ENCODE results near the gene OR9A4.

Gene OR9A4

DNA sequence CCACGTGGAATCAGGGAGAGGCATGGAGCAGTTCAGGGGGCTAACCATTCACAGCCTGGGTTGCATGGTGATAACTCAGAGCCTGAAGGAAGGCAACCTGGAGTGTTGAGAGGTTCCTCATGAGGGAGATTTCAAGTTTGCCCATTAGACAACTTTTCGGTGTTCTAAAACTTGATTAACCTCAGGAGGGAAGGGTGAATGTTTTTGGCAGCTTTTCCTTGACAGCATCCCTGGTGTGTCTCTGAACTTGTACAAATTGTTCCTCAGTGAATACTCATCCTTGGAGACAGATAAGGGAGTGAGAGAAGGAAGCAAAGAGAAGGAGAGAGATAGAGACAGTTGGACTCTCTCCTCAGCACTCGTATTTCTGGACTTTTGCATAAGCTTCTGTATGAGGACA is at the start of gene OR9A4:
OR9A4 (plus strand) TSS at position 301 of the 400 bp plus-strand sequence. CDS start 2,477 bp downstream, outside the sequence.
- TF ChIP-seq GATA3 (IDR thresholded peaks at IDR 0.05; ENCODE audit: low read depth, low read length): no peak
- TF ChIP-seq GATA2 (IDR thresholded peaks at IDR 0.05; ENCODE audit: low read depth, low read length): no peak

DNA sequence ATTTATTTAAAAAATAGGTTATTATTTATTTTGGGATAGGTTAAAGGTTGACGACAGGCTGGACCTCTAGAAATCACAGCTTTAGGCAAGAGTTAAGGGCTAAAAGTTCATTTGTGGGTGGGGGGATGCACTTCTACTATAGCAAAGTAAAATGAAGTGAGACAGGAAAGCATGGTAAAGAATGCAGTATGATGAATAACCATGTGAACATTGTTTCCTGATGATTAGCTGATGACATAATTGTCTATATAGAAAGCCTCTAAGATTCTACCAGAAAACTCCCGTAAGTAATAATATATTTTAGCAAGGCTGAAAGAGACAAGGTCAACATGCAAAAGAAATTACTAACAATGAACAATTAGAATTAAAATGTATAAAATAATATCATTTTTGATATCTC is 49.2 kb upstream of the OR9A4 start:
- TF ChIP-seq GATA3 (IDR thresholded peaks at IDR 0.05; ENCODE audit: low read depth, low read length) (no peak), GATA2 (IDR thresholded peaks at IDR 0.05; ENCODE audit: low read depth, low read length) (no peak)

DNA sequence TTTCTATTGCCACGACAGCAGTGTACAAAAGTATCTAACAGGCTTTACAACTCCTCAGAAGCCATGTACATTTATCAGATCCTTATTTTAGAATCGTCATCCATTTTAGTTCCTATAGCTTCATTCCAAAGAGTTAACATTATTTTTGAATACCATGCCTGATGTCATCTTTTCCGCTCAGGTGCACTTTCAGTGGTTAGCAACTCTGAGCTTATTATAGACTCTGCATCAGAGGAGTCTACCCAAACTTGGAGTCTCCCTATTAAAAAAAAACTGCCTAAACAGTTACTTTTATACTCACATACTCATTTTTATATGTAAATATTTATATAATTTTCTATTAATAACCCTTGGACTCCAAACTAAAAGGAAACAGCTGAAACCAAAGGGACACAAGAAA is 43.3 kb upstream of the OR9A4 start:
- TF ChIP-seq GATA3 (IDR thresholded peaks at IDR 0.05; ENCODE audit: low read depth, low read length) (no peak), GATA2 (IDR thresholded peaks at IDR 0.05; ENCODE audit: low read depth, low read length) (no peak)

- TF ChIP-seq GATA3 (IDR thresholded peaks at IDR 0.05; ENCODE audit: low read depth, low read length) (no peak), GATA2 (IDR thresholded peaks at IDR 0.05; ENCODE audit: low read depth, low read length) (no peak)
Measured at GRCh38 chr7:141874787-141875186, 41.4 kb upstream of the OR9A4 start.

- no peak for TF ChIP-seq GATA3 (IDR thresholded peaks at IDR 0.05; ENCODE audit: low read depth, low read length)
- no peak for TF ChIP-seq GATA2 (IDR thresholded peaks at IDR 0.05; ENCODE audit: low read depth, low read length)
Measured at GRCh38 chr7:141875453-141875852, 40.7 kb upstream of the OR9A4 start.

DNA sequence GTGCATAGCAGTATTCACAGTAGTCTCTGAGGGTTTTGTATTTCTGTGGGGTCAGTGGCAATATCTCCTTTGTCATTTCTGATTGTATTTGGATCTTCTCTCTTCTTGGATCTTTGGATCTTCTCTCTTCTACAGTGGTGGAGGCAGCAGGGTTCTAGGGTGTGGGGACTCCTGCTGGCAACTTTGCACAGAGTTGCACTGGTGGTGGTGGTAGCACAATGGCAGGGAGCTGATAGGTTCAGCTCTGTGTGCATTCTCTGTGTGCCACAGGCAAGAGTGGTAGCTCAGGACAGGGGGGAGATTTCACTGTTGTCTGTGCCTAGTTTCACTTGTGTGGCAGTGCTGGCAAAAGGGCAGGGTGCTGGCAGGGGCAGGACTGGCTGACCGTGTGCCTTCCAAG is 39.8 kb upstream of the OR9A4 start:
- TF ChIP-seq GATA2 (IDR thresholded peaks at IDR 0.05; ENCODE audit: low read depth, low read length) (no peak), GATA3 (IDR thresholded peaks at IDR 0.05; ENCODE audit: low read depth, low read length) (no peak)

DNA sequence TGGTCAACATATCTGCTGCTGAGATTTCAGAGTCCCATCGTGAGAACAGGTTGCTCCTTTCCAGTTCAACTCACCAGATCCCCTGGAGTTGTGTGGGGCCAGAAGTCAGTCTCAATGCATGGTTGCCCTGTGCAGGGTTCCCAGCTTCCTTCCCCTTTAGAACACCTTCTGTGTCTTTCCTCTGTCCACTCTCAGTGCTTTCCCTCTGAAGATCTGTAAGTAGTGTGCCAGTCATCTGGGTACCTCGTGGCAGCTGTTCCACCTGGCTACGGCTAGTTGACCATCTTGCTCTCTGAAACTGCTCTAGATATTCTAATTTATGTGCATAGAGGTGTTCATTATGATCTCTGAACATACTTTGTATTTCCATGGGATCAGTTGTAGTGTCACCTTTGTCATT is 38.8 kb upstream of the OR9A4 start:
- TF ChIP-seq GATA2 (IDR thresholded peaks at IDR 0.05; ENCODE audit: low read depth, low read length): no peak
- no peak for TF ChIP-seq GATA3 (IDR thresholded peaks at IDR 0.05; ENCODE audit: low read depth, low read length)

- TF ChIP-seq GATA2 (IDR thresholded peaks at IDR 0.05; ENCODE audit: low read depth, low read length): no peak
- TF ChIP-seq GATA3 (IDR thresholded peaks at IDR 0.05; ENCODE audit: low read depth, low read length): no peak
Measured at GRCh38 chr7:141880960-141881359, 35.2 kb upstream of the OR9A4 start.

- TF ChIP-seq GATA3 (IDR thresholded peaks at IDR 0.05; ENCODE audit: low read depth, low read length): no peak
- no peak for TF ChIP-seq GATA2 (IDR thresholded peaks at IDR 0.05; ENCODE audit: low read depth, low read length)
Measured at GRCh38 chr7:141884539-141885225, 31.5 kb upstream of the OR9A4 start.

DNA sequence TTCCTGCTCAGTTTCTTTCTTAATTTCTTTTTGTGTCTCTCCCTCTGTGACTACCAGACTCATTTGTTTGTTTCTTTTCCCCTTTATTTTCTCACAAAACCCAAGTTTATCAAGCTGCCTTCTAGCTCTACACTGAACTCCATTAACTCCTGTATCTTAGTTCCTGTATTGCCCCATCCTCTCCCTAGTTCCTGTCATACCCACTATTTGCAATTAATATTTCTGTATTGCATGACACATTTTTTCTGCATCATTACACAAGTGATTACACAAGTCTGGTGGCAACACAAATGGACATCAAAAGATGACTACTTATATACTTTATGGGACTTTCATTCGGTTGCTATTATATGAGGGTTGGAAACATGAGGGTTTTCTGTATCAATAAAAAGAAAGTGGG is 26.9 kb upstream of the OR9A4 start:
- no peak for TF ChIP-seq GATA3 (IDR thresholded peaks at IDR 0.05; ENCODE audit: low read depth, low read length)

- TF ChIP-seq GATA3 (IDR thresholded peaks at IDR 0.05; ENCODE audit: low read depth, low read length) (no peak), GATA2 (IDR thresholded peaks at IDR 0.05; ENCODE audit: low read depth, low read length) (no peak)
Measured at GRCh38 chr7:141891336-141891735, 24.9 kb upstream of the OR9A4 start.

DNA sequence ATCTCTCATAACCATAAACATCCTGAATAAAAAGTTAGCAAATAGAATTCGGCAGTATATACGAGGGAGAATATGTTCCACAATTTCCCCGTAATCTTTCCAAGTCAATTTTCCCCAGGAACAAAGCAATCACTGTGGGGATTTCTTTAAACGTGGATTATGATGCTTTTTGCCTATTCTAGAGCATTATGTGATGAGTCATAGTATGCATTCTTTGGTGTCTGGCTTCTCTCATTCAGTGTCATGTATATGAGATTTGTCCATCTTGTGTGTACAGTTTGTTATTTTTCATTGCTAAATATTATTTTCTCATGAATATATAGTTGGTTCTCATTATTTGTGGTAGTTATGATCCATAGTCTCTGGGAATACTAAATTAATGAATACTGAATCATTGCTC is 9.9 kb upstream of the OR9A4 start:
- no peak for TF ChIP-seq GATA3 (IDR thresholded peaks at IDR 0.05; ENCODE audit: low read depth, low read length)
- no peak for TF ChIP-seq GATA2 (IDR thresholded peaks at IDR 0.05; ENCODE audit: low read depth, low read length)

- no peak for TF ChIP-seq GATA2 (IDR thresholded peaks at IDR 0.05; ENCODE audit: low read depth, low read length)
- TF ChIP-seq GATA3 (IDR thresholded peaks at IDR 0.05; ENCODE audit: low read depth, low read length): no peak
Measured at GRCh38 chr7:141911391-141911790, 4.8 kb upstream of the OR9A4 start.

DNA sequence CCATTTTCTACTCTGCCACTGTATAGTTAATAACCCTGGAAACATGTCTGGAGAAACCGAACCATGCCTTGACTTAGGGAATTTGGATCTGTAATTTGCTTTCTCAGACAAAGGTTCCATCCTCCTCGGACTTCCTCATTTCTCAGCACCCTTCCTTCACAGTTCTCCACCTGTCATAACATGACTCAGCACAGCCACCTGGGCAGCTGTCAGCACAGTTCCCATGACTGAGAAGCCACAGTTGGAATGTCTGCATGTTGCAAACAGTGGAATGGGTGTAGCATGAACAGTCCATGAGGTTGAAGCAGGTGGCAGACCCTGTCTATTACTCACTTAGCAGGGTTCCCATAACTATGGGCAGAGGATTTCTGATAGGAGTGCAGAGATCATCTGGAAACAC is 634 bp upstream of the OR9A4 start:
- TF ChIP-seq GATA3 (IDR thresholded peaks at IDR 0.05; ENCODE audit: low read depth, low read length): no peak
- no peak for TF ChIP-seq GATA2 (IDR thresholded peaks at IDR 0.05; ENCODE audit: low read depth, low read length)

DNA sequence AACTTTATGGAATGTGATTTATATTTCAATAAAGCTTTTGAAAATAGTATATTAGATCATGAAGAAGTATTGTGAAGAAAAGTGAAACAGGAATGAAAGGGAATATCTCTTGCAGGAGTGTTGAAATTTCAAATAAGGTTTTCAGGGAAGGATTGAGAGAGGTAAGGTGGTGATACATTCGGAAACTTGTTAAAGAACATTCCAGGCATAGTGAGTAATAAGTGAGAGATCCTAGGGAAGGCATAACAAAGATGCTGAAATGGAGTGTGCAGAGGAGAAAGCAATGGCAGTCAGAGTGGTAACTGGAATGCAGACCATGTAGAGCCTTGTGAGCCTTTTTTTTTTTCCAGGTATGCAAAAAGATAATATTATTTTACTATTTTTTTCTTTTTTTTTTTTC is 4.1 kb downstream of the OR9A4 start:
- TF ChIP-seq GATA2 (IDR thresholded peaks at IDR 0.05; ENCODE audit: low read depth, low read length): no peak
- no peak for TF ChIP-seq GATA3 (IDR thresholded peaks at IDR 0.05; ENCODE audit: low read depth, low read length)

Measured in SH-SY5Y (cell line).